GM19452 (cell line): Measurements from ENCODE around the gene KLK5.
"Not testable (repeated sequence)": the region's sequence is repeated elsewhere in the genome, so short reads cannot be mapped to it uniquely, and the experiment has no call there.

Experiments
- ATAC-seq: cut with Tn5 transposase; IDR thresholded peaks from one replicate; pipeline ENCODE4 v1.9.1; 2021; ENCODE audit not compliant: unreplicated experiment

The KLK5 gene

GRCh38 chr19:50922317-50922853 lies 30.5 kb downstream of the KLK5 start:
- ATAC-seq, result peak; percentile 71

- peak; percentile 30 for ATAC-seq
These were observed 31.2 kb downstream of the KLK5 start for GRCh38 chr19:50921426-50922316.

GRCh38 chr19:50916069-50916468 lies 36.8 kb downstream of the KLK5 start:
- ATAC-seq, result no peak

- no peak for ATAC-seq
These were observed 39.8 kb downstream of the KLK5 start for GRCh38 chr19:50912727-50913716.

- ATAC-seq, result no peak
These were observed 40.7 kb downstream of the KLK5 start for GRCh38 chr19:50912102-50912599.

- no peak for ATAC-seq
These were observed 41.4 kb downstream of the KLK5 start, which contains the start of gene KLK4 for GRCh38 chr19:50911206-50912101. KLK4 (minus strand) TSS chr19:50911395; CDS start chr19:50910738, 657 bp downstream.

- no peak for ATAC-seq
These were observed 42.1 kb downstream of the KLK5 start for GRCh38 chr19:50910722-50911121.

GRCh38 chr19:50909240-50910070 lies 43.4 kb downstream of the KLK5 start:
- ATAC-seq, result no peak

- ATAC-seq, result no peak
These were observed 44.5 kb downstream of the KLK5 start for GRCh38 chr19:50908336-50908735.

- no peak for ATAC-seq
These were observed 46.6 kb downstream of the KLK5 start for GRCh38 chr19:50906217-50906616.

- ATAC-seq, result no peak
These were observed 50.2 kb downstream of the KLK5 start for GRCh38 chr19:50902640-50903039.

- ATAC-seq, result no peak
These were observed 53.3 kb downstream of the KLK5 start for GRCh38 chr19:50899569-50899968.

GRCh38 chr19:50898018-50898417 lies 54.8 kb downstream of the KLK5 start:
- ATAC-seq, result no peak

- ATAC-seq, result no peak
These were observed 55.2 kb downstream of the KLK5 start for GRCh38 chr19:50897612-50898011.

GRCh38 chr19:50897191-50897607 lies 55.6 kb downstream of the KLK5 start:
- peak; percentile 8 for ATAC-seq

GRCh38 chr19:50896591-50897190 lies 56.1 kb downstream of the KLK5 start:
- ATAC-seq, result peak; percentile 77

- ATAC-seq, result not testable (repeated sequence)
These were observed 56.7 kb downstream of the KLK5 start for GRCh38 chr19:50896089-50896590.
